ENCODE results near the gene PGAP6.
"Not testable (repeated sequence)": the region's sequence is repeated elsewhere in the genome, so short reads cannot be mapped to it uniquely, and the experiment has no call there.

The PGAP6 gene, protein sequence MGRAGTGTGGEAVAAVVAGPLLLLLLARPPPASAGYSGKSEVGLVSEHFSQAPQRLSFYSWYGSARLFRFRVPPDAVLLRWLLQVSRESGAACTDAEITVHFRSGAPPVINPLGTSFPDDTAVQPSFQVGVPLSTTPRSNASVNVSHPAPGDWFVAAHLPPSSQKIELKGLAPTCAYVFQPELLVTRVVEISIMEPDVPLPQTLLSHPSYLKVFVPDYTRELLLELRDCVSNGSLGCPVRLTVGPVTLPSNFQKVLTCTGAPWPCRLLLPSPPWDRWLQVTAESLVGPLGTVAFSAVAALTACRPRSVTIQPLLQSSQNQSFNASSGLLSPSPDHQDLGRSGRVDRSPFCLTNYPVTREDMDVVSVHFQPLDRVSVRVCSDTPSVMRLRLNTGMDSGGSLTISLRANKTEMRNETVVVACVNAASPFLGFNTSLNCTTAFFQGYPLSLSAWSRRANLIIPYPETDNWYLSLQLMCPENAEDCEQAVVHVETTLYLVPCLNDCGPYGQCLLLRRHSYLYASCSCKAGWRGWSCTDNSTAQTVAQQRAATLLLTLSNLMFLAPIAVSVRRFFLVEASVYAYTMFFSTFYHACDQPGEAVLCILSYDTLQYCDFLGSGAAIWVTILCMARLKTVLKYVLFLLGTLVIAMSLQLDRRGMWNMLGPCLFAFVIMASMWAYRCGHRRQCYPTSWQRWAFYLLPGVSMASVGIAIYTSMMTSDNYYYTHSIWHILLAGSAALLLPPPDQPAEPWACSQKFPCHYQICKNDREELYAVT

DNA sequence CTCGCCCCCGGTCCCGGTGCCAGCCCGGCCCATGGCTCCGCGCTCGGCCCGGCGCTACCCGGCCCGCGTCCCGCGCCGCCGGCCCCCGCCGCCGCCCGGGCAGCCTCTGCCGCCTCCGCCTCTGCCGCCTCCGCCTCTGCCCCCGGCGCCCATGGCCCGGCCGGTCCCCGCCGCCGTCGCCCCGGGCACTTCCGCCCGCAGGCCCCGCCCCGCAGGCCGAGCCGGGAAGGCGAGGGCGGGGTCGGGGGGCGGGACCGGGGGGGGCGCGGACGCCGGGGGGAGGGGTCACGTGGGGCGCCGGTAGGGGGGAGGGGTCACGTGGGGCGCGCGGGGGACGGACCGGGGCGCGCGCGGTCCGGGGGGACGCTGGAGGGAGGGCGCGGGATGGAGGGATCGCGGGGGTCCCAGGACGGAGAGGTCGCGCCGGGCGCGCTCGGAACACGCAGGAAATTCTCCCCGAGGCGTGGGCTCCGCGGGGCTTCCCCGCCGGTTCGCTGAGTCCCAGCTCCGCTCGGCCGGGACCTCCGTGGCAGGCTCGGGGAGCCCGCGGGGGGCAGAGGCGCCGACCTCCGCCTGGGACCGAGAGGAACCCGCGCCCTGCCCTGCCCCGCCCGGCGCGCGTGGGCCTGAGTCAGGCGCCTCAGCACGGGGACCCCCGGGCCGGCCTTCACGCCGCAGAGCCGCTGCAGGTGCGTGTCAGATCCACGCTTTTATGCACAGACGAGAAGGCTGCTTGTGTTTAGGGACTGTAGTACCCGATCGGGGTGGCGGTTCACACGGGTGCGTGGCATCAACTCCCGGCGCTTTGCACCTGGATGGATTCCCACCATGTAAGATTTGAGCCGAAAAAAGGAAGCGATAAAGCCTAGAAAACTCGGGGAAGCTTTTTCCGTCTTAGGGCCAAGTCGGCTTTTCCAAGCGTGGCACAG, at the start of gene PGAP6:
PGAP6 (minus strand) TSS at position 190 of the 929 bp plus-strand sequence; CDS start at position 33, 157 bp downstream.
- DNase-seq, result no peak

DNA sequence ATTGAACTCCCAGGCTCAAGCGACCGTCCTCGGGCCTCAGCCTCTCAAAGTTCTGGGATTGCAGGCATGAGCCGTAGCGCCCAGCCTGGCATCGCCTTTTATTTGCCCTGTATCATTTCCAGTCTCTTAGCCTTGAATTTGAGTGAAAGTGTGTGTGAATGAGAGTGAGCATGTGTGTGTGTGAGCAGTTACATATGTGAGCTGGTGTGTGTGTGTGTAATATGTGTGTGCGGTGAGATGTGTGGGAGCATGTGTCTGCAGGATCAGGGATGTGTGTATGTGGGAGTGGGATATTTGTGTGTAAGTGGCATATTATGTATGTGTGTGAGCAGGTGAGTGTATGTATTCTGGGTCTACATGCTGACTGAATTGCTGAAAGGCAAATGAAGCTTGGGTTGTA, 49.1 kb upstream of the PGAP6 start:
- no peak for DNase-seq

DNA sequence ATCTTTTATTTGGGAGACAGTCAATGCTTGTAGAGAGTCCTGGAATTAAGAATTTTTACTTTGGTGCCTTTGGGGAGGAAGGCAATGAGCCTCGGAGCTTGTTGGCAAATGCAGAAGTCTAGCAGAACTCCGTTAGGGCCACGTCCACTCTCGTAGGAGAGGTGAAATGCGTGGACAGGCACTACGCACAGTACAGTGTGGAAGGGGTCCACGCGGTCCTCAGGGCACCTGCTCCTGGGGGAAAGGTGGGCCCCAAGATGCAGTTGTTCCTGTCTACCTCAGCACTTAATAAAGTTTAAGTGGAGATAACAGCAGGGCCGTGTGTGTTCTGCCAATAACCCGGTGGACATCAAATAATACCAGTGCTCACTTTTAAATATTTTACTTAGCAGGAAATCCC, 45.5 kb upstream of the PGAP6 start:
- no peak for DNase-seq

DNA sequence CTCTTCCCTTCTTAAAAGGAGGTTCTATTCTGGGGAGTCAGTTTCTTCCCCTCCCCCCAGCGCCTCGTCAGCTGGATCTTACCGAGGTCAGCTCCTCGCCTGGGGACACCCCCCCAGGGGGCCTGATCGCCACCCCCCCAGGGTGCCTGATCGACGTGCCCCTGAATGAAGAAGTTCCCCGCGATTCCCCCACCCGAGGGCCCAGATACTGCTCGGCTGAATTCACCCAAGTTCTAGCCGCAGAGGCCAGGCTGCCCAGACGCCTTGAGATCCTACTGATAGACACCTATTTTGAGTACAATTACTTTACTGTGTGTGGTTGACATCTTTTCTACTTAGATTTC, 45.1 kb upstream of the PGAP6 start:
- no peak for DNase-seq

DNA sequence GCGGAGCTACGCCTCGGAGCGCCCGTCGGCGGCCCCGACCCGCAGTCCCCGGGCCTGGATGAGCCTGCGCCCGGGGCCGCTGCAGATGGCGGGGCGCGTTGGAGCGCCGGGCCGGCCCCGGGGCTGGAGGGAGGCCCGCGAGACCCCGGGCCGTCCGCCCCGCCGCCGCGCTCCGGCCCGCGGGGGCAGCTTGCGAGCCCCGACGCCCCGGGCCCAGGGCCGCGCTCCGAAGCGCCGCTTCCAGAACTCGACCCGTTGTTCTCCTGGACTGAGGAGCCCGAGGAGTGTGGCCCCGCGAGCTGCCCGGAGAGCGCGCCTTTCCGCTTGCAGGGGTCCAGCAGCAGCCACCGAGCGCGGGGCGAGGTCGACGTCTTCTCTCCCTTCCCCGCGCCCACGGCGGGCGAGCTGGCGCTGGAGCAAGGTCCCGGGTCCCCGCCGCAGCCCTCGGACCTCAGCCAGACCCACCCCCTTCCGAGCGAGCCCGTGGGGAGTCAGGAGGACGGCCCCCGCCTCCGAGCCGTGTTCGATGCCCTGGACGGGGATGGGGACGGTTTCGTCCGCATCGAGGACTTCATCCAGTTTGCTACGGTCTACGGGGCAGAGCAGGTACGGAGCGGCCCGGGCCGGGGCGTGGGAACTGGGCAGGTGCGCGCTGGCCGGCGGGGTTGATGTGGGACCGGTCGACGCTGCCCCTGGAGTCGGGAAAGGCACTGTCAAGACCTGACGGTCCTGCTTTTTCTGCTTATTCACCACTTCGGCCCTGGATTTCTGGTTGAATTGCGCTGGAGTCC, 44.5 kb upstream of the PGAP6 start:
- DNase-seq, result no peak

DNA sequence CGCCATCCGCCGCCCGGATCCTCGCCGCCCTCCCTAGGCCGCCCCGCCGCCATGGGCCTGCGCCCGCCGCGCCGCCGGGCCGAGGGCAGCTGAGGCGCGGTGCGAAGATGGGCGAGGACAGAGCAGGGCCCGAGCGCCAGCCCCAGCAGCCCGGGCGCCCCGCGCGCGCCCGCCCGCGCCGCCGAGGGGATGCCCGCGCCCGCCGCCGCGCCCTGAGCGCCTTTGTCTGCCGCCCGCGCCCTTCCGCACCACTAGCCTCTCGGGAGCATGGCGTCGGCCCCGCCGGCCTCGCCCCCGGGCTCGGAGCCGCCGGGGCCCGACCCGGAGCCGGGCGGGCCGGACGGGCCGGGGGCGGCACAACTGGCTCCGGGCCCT, 43.9 kb upstream of the PGAP6 start:
- DNase-seq, result no peak

DNA sequence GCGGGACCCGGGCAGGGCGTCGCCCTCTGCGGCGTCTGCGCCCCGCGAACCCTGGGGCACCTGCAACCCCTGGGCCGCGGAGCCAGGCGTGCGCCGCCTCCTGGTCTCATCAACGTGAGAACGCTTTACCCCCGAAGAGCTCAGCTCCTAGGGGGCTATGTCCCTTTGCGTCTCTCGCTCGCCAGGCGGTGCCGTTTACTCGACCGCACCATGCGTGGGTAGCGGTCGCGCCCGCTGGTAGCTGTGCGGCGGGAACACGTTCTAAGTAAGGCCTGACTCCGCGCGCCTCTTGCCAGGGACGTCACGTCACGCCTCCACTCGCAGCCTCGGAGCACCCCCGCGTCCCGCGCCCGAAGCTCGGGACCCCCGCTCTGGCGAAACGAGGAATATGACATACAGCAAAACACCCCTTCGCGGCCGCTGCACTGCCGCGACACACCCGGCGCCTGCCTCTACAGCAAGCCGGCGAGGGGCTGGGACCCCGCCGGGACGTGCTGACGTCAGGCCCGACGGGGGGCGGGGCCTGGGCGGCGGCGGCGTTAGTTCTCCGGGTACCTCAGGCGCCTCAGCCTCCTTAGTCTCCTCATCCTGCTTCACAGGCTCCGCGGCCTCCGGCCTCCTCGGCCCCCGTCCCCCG, 43.4 kb upstream of the PGAP6 start, which contains the start of gene RAB11FIP3:
RAB11FIP3 (plus strand) TSS at position 568 of the 637 bp plus-strand sequence. CDS start 358 bp downstream, outside the sequence.
- no peak for DNase-seq

DNA sequence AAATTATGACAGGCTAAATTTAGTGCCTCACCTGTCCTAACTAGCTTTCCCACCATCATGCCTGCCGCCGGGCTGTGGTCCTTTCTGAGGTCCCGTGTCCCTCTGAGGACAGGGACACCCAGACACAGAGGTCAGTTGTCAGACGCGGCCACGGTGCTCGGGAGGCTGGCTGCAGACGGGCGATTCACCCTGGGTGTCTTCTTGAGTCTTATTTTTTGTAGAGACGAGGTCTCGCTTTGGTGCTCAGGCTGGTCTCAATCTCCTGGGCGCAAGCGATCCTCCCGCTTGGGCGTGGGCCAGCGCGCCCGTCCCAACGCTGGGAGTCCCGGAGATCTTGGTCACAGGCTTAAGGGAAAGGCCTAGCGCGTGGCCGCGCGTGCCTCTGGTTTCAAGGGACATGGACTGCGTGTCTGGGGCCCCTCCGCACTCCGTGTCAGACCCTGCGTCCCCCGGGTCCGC, 42.9 kb upstream of the PGAP6 start:
- DNase-seq, result no peak

DNA sequence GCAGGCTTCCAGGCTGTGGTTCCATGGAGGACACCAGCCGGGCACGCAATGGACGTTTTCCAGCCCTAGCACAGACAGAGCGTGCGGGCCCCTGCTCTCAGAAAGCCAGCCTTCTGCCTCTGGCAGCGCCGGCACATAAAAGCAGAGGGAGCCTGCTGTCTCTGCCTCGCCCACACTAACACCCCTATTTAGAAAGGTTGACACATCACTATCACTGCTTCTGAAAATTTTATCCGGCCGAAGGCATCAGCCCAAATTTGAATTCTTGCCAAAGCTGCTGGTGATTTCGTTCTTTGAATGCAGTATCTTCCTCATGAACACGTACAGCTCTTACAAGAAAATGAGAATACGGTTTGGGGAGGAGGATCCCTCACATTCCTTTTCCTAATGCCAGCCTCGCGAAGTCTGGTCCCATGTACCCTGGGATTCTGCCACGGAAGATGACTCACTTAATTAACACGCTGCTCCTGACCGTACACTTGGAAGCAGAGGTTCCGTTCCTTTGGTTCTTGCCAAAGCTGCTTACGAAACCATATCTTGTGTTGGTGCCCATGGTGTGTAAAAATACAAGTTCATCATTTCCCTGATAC, 42.4 kb upstream of the PGAP6 start:
- DNase-seq, result no peak

DNA sequence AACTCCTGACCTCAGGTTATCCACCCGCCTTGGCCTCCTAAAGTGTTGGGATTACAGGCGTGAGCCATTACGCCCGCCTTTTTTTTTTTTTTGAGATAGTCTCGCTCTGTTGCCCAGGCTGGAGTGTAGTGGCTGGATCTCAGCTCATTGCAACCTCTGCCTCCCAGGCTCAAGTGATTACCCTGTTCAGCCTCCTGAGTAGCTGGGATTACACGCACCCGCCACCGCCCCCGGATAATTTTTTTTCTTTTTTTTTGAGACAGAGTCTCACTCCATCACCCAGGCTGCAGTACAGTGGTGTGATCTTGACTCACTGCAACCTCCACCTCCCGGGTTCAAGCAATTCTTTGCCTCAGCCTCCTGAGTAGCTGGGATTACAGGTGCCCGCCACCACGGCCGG, 40.4 kb upstream of the PGAP6 start:
- not testable (repeated sequence) for DNase-seq

DNA sequence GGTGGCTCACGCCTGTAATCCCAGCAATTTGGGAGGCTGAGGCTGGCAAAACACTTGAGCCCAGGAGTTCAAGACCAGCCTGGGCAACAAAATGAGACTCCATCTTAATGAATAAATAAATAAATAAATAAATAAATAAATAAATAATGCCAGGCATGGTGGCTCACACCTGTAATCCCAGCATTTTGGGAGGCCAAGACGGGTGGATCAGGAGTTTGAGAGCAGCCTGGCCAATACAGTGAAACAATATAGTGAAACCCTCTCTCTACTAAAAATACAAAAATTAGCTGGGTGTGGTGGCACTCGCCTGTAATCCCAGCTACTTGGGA, 33.4 kb upstream of the PGAP6 start:
- DNase-seq, result not testable (repeated sequence)

DNA sequence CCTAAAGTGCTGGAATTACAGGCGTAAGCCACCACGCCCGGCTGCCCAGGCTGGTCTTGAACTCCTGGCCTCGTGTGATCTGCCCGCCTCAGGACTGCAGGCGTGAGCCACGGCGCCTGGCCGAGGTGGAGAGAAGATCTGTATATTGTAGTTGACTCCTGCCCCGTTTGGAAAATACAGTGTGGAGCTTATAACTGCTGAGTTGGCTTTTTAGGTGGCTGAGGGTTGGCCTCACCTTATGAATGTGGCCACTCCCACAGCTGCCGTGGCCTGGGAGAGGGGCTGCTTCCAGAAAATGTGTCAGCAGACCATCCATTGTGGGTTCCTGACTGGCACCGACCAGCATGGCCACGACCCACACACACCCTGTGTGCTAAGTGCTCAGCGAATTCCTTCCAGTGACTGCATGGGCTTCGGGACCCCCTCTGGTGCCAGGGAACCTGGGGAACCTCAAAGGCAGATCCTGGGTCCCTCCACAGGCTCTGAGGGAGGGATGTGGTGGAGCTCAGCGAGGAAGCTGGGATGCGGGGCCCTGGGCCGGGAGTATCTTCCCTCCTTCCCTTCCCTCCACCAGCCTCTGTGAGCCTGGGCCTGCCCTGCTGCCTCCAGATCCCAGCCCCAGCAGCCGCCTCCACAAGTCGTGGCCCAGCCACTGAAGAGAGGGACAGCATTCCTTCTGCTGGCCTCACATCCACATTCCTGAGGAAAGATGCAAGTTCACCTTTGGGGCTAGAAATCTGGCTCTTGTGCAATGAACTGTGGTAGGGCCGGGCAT, 32.8 kb upstream of the PGAP6 start:
- no peak for DNase-seq

DNA sequence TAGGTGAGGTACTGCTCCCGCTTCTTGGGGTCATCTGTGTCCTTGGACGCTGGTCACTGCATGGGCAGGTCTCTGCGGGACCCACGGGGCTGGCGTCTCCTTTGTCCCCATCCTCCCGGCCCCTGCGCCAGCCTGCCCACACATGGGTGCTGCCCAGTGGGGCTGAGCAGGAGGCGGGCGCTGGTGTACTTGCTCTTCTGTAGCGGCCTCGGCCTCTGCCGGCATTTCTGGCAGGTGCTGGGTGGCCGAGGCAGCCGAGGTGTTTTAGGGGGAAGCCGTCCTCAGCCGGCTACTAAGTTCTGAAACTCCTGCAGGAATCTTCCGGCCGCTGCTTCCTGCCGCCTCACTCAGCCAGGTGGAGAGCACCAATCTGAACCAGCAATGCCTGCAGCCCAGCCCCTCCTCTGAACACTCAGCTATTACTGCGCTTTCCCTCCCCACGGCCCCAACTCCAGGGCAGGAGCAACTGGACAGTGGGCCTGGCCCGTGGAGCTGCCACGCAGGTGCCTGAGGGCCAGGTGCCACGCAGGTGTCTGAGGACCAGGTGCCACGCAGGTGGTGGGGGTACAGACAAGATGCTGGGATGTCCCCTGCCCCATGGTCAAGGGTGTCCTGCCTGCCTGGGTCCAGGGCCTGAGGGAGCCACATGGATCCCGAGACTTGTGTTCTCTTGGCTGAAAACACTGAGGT, 29.9 kb upstream of the PGAP6 start:
- DNase-seq, result no peak

DNA sequence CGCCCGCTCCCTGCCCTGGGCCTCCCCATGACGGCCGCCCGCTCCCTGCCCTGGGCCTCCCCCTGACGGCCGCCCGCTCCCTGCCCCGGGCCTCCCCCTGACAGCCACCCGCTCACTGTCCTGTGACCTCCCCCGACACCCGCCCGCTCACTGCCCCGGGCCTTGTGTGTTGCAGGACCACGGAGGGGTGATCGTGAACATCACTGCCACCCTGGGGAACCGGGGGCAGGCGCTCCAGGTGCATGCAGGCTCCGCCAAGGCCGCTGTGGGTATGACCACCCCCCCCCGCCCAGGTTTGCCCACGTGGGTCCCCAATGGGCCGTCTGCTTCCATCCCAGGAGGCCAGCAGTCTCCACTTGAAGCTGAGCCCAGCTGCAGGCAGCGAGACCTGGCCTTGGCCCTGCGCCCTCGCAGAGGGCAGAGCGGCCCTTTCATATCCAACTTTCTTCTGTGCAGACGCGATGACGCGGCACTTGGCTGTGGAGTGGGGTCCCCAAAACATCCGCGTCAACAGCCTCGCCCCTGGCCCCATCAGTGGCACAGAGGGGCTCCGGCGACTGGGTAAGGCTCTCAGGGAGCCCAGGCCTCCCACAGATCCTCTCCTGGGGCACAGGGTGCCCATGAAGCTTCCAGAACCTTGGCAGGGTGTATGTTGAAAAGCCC, 28.9 kb upstream of the PGAP6 start:
- DNase-seq, result no peak

DNA sequence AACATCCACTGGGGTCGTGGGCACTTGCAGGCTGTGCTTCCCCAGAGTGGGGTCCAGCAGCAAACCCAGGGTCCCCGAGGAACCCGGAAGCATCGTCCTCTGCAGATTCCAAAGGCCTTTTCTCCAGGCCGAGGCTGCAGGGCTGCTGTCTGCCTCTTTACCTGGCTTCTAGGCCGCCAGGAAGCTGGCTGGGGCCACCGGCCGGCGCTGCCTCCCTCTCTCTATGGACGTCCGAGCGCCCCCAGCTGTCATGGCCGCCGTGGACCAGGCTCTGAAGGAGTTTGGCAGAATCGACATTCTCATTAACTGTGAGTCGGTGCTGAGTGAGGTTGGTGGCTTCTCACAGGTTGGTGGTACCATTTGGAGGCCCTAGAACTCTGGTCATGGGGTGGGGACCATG, 25.5 kb upstream of the PGAP6 start:
- no peak for DNase-seq

DNA sequence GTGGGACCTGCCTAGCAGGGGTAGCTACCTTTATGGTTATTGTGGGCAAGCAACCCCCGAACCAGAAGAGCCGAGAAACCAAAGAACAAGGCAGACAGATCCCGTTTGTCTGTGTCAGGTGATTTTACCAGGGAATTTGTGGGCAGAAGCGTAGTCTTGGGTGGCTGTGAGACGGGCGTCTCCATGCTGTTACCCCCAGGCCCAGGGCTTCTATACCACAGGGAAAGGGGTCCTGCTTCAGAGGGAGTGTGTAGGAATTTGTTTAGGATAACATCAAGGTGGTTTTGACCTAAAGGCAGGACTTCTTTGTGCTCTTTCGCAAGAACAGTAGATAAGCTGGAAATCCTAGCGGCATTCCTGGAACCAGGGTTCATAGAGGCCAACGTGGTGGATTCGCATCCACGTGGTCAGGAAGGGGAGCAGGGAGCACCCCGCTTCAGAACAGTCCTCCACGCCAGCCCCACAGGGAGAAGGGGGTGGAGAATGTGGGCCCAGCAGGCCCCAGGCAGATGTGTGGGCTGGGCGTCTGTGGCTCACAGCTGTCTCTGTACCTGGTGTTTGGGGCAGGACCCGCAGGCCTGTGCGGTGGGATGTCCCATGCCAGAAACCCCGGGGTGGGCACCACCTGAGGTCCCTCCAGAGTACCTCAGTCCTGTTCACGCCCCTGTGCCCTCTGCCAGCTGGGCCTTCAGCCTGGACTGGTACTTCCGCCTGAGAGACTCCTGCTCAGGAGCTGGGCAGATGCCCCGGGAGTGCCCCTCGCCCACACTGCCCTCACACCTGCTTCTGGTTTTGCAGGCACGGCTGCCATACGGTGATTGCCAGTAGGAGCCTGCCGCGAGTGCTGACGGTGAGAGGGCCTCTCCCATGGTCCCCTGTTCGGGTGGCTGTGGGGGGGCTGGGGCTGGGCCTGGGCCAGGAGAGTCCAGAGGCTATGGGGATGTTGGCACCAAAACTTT, 24.0 kb upstream of the PGAP6 start:
- no peak for DNase-seq

DNA sequence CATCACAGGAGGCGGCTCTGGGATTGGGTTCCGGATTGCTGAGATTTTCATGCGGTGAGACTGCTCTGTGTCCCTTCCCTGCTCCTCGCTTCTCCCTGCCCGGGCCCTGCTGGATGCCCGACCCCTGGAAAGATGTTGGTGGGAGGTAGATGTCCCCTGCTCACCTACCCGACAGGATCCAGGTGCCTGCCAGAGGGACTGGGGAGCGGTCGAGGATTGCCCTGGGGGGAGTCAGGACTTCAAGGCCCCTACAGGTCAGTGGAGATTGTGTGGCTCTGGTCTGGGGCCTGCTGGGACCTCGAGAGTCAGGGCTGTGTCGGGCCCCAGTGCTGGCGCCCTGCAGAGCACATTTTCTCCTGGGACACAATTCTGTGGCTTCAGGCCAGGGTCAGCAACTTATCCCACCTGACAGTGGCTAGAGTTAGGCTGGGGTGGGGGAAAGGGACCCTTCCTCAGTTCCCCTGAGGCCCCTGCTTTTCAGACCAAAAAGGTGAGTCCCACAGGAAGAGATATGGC, 23.3 kb upstream of the PGAP6 start:
- no peak for DNase-seq

All from SIG-M5 (cell line).